Metanephros (tissue), 1 donor: ENCODE results near the gene FAM107A. TPM values are rescaled to one million over a fixed set of nuclear protein-coding genes. Genes with fewer than 3 reads are reported as not detected.

Source experiments
- total RNA-seq: library from RNA; depleted of rRNA; stranded (reverse); fragments of >200 nt; gene quantifications from one replicate; pipeline ENCODE4 v1.2.3, GENCODE V29; 2014

Gene FAM107A
- 4.3 TPM for total RNA-seq

GRCh38 chr3:58577269-58577821 is at the start of gene FAM107A:
FAM107A (minus strand) TSS chr3:58577391; CDS start chr3:58569860, 7,531 bp downstream.

GRCh38 chr3:58536501-58537411 is 40.4 kb downstream of the FAM107A start, which contains the start of gene ACOX2:
ACOX2 (minus strand) TSS chr3:58537190; CDS start chr3:58535106, 2,084 bp downstream.

Other genes starting within 250 kb of the FAM107A start
- 26.1 TPM for gene PXK, start 244.5 kb downstream of the FAM107A start, total RNA-seq
- gene PDHB, start 143.6 kb downstream of the FAM107A start, total RNA-seq, result 62.1 TPM
- 17.9 TPM for gene KCTD6, start 85.3 kb downstream of the FAM107A start, total RNA-seq
- 38.3 TPM for gene ACOX2, start 40.2 kb downstream of the FAM107A start, total RNA-seq
- 0.82 TPM for gene FAM3D, start 89.4 kb upstream of the FAM107A start, total RNA-seq